HCT116 (cell line): ENCODE measurements around the gene LYPD5.
"Not testable (repeated sequence)": the region's sequence is repeated elsewhere in the genome, so short reads cannot be mapped to it uniquely, and the experiment has no call there.

Source experiments
- ELF1 ChIP-seq: IDR thresholded peaks from 2 replicates; pipeline ENCODE4 v1.6.1; 2012; ENCODE audit warnings: low read depth, borderline replicate concordance
- JUND ChIP-seq: IDR thresholded peaks from 2 replicates; pipeline ENCODE4 v1.6.1; 2012
- POLR2A ChIP-seq: IDR thresholded peaks from 2 replicates; pipeline ENCODE4 v1.7.0; 2011; ENCODE audit warnings: borderline replicate concordance; ENCODE audit not compliant: insufficient read depth, insufficient read length; ENCODE audit errors: extremely low read depth
- POLR2AphosphoS5 ChIP-seq: IDR thresholded peaks from 2 replicates; pipeline ENCODE4 v1.6.1; 2011; ENCODE audit warnings: mild to moderate bottlenecking, low read depth, low read length, moderate library complexity
- SRF ChIP-seq: IDR thresholded peaks from 2 replicates; pipeline ENCODE4 v1.6.1; 2012; ENCODE audit warnings: low read depth
- TCF7L2 ChIP-seq: IDR thresholded peaks from 2 replicates; pipeline ENCODE4 v1.7.0; 2011; ENCODE audit warnings: borderline replicate concordance, inconsistent platforms; ENCODE audit not compliant: insufficient read depth, insufficient read length; ENCODE audit errors: extremely low read depth
- YY1 ChIP-seq: IDR thresholded peaks from 2 replicates; pipeline ENCODE4 v1.6.1; 2011; ENCODE audit warnings: low read length, low read depth, moderate library complexity, mild to moderate bottlenecking; ENCODE audit not compliant: insufficient replicate concordance; ENCODE audit errors: extremely low read depth
- ZBTB33 ChIP-seq: IDR thresholded peaks from 2 replicates; pipeline ENCODE4 v1.6.1; 2011; ENCODE audit warnings: mild to moderate bottlenecking, low read length, moderate library complexity; ENCODE audit not compliant: insufficient replicate concordance; ENCODE audit errors: extremely low read depth
- TF ChIP-seq, protein P1 (sequence below), 3 experiments: fragments of 200-600 bp in 1 of 3; sonication (generic) in 1 of 3; IDR thresholded peaks in 2 of 3; conservative IDR thresholded peaks in 1 of 3; 2 replicates each; pipeline ENCODE4 v1.5.1; 2012 to 2017; ENCODE audit warnings: low read depth in 2 of 3, low read length in 2 of 3, antibody characterized with exemption in 1 of 3, borderline replicate concordance in 1 of 3, control low read depth in 1 of 3, mild to moderate bottlenecking in 1 of 3, mixed read lengths in 1 of 3, mixed run types in 1 of 3, moderate library complexity in 1 of 3; ENCODE audit not compliant: insufficient read depth in 1 of 3
- TF ChIP-seq, protein P2 (sequence below): IDR thresholded peaks from 2 replicates; pipeline ENCODE4 v1.6.1; 2012

DNA sequence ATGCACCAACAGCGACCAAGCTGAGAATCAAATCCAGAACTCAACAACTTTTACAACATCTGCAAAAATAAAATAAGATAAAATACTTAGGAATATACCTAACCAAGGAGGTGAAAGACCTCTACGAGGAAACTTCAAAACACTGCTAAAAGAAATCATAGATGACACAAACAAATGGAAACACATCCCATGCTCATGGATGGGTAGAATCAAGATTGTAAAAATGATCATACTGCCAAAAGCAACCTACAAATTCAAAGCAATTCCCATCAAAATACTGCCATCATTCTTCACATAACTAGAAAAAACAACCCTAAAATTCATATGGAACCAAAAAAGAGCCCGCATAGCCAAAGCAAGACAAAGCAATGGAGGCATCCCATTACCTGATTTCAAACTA, 21.6 kb upstream of the LYPD5 start:
- TF ChIP-seq, protein P1, sequence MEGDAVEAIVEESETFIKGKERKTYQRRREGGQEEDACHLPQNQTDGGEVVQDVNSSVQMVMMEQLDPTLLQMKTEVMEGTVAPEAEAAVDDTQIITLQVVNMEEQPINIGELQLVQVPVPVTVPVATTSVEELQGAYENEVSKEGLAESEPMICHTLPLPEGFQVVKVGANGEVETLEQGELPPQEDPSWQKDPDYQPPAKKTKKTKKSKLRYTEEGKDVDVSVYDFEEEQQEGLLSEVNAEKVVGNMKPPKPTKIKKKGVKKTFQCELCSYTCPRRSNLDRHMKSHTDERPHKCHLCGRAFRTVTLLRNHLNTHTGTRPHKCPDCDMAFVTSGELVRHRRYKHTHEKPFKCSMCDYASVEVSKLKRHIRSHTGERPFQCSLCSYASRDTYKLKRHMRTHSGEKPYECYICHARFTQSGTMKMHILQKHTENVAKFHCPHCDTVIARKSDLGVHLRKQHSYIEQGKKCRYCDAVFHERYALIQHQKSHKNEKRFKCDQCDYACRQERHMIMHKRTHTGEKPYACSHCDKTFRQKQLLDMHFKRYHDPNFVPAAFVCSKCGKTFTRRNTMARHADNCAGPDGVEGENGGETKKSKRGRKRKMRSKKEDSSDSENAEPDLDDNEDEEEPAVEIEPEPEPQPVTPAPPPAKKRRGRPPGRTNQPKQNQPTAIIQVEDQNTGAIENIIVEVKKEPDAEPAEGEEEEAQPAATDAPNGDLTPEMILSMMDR (IDR thresholded peaks at IDR 0.05 in 2 of 3, conservative IDR thresholded peaks at IDR 0.05 in 1 of 3; ENCODE audit: borderline replicate concordance in 1 of 3, insufficient read depth in 1 of 3, low read depth in 2 of 3, low read length in 2 of 3) = not testable (repeated sequence)
- TF ChIP-seq POLR2A, ZBTB33, TCF7L2, YY1, ELF1, JUND, POLR2AphosphoS5, SRF: not testable (repeated sequence)
- TF ChIP-seq, protein P2, sequence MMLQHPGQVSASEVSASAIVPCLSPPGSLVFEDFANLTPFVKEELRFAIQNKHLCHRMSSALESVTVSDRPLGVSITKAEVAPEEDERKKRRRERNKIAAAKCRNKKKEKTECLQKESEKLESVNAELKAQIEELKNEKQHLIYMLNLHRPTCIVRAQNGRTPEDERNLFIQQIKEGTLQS = not testable (repeated sequence)
